SW 1271 (cell line): ENCODE measurements around the gene NME7.

Source experiments
- DNase-seq, 2 experiments: peaks; one replicate each; lab custom pipeline; 2025; lab: John Stamatoyannopoulos, UW

NME7 gene

DNA sequence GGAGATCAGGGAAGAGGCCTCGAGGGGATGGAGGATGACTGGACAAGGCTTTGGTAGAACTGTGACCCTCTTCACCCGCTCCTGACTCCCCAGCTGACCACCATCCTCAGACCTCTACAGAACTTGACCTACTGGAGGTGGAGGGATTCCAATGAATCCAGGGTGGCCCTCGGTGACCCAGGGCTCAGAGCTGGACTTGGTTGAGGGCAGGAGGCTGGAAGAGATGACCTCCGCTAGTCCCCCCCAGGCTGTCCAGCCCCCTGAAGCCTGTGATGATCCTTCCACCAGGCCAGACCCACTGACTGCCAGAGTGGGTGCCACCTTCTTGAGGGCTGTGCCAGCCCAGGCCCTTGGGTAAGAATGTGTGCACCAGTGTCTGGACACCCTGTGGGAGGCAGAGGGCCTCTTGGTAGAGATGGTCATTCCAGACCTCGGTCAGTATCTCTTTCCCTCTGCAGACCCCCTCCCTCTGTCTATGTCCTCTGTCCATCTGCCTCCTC, 216.2 kb downstream of the NME7 start:
- DNase-seq, result no peak

GRCh38 chr1:169150641-169151337, 216.8 kb downstream of the NME7 start:
- no peak for DNase-seq

GRCh38 chr1:169149555-169150286, 217.9 kb downstream of the NME7 start:
- DNase-seq, result no peak

GRCh38 chr1:169148472-169149252, 218.9 kb downstream of the NME7 start:
- DNase-seq, result no peak

- no peak for DNase-seq
Observed at GRCh38 chr1:169146576-169147214, 220.9 kb downstream of the NME7 start.

GRCh38 chr1:169144941-169145626, 222.5 kb downstream of the NME7 start:
- DNase-seq, result no peak

DNA sequence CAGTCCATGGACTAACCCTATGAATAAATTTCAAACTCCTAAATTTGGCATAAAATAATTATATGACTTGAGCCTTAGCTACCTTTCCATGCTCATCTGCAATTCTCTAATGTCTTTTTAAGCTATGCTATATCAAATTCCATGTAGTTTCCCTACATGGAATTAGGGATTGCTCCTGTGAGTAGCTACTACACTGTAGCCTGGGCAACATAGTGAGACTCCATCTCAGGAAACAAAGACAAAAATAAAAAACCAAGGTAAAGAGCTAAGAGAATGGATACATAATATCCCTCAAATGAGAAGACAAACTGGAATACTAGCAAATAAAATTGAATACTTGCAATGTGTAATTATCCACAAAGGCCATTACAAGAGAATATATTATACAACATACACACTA, 223.6 kb downstream of the NME7 start:
- DNase-seq, result no peak

DNA sequence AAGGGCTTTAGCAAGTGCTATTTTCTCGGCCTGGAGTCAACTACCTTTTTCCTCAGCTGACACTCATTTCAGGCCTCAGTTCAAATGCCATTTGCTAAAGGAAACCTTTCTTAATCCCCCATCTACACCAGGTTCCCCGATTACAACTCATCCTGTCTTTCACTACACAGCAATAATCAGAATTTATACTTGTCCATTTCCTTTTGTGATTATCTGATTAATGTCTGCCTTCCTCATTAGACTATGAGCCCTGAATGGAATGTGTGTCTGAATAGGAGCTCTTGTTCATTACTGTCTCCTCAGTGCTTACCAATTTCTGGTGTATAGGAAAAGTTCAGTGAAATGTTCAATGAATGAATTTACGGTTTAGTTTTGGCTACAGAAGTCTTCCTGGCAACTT, 224.3 kb downstream of the NME7 start:
- no peak for DNase-seq

GRCh38 chr1:169142129-169142528, 225.5 kb downstream of the NME7 start:
- no peak for DNase-seq

GRCh38 chr1:169141356-169141755, 226.2 kb downstream of the NME7 start:
- no peak for DNase-seq

- no peak for DNase-seq
Observed at GRCh38 chr1:169138866-169139670, 228.5 kb downstream of the NME7 start.

GRCh38 chr1:169137357-169137756, 230.2 kb downstream of the NME7 start:
- DNase-seq, result no peak

DNA sequence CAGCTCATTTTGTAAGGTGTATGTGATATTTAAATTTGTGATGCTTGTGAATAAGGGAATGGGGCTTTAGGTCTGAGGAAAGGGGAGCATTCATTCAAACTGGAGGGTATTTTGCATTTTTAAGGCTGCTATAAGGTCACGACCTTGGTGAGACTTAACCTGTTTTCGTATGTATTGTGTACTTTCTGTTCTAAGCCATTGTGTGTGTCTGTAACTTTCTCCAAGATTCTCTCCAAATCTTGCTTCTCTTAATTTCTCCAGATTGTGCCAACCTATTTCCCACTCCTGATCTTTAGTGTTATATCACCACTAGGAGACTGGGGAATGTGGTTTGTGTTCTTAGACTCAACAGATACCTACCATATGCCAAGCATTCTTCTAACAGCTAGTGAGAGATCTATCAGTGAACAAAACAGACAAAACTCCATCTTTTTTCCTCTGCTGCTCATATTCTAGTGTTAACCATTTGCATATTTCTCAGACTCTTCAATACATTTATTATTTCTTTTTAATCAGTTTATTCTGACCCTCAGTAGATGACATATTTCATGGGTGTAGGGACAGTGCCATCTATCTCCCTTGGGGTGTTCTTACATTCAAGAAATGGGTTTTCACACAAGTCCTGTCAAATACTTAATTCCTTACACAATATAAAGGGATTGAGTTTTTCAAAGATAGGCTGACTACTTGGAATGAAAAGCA, 233.6 kb downstream of the NME7 start:
- no peak for DNase-seq

- no peak for DNase-seq
Observed at GRCh38 chr1:169133228-169133576, 234.4 kb downstream of the NME7 start.

GRCh38 chr1:169132512-169133227, 234.9 kb downstream of the NME7 start:
- DNase-seq, result no peak

DNA sequence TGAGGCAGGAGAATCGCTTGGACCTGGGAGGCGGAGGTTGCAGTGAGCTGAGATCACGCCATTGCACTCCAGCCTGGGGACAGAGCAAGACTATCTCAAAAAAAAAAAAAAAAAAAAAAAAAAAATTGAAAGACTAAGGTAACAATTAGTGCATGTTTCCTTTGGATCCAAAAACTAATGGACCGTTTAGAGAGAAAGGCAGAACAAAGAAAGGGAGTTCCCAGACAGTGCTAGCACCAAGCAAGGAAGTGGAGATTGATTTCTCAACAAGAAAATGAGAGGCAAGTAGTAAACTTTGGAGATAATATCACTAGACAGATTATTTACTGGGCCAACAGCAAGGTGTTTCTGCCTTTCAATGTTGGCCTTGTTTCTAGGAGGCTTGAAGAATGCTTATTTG, 236.9 kb downstream of the NME7 start:
- DNase-seq, result no peak

- DNase-seq, result no peak
Observed at GRCh38 chr1:169129109-169129784, 238.3 kb downstream of the NME7 start.

GRCh38 chr1:169128562-169128961, 239.0 kb downstream of the NME7 start:
- DNase-seq, result no peak

DNA sequence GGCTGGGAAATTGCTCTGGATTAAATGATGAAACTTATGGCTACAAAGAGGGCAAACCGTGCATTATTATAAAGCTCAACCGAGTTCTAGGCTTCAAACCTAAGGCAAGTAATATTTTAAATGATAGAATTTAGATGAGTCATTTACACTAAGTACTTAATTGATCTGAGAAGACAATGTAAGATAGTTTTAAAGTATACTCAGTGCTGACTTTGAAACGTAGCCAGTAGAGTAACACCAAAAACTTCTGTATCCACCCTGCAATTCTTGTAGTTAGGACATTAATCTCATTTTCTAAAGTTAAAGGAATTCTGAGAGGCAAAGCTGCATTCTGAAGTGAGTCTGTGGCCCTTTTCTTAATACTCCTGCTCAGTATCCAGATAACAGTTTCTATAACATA, 240.3 kb downstream of the NME7 start:
- no peak for DNase-seq
